Measurements from ENCODE around the gene RBMXL3.
"Not testable (repeated sequence)": the region's sequence is repeated elsewhere in the genome, so short reads cannot be mapped to it uniquely, and the experiment has no call there.

Gene RBMXL3

DNA sequence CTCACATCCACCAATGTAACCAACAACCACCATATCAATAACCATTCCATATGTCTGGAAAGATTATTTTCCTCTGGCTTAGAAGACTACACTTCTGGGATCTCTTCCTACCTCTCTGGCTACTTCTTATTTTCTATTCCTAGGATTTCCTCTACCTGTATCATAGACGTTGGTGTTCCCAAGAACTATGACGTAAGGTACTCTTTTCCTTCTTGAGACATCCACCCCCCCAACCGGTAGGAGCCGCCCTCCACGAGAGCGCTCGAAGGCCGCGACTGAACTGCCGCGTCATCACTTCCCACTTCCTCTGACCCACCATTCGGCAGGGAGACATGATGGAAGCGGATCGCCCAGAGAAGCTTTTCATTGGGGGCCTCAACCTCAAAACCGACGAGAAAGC lies at the start of gene RBMXL3:
RBMXL3 (plus strand) TSS at position 301 of the 400 bp plus-strand sequence; CDS start at position 333, 32 bp downstream.
- no peak for DNase-seq (ENCODE audit: low read depth)

DNA sequence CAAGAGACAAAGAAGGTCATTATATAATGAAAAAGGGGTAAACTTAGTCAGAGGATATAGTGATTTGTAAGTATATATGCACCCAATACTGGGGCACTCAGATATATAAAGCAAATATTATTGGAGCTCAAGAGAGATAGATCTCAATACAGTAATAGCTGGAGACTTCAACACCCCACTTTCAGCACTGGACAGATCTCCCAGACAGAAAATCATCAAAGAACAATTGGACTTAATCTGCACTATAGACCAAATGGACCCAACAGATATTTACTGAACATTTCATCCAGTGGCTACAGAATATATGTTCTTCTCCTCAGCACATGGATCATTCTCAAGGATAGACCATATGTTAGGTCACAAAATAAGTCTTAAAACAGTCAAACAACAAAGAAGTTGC lies 47.2 kb upstream of the RBMXL3 start:
- no peak for DNase-seq (ENCODE audit: low read depth)

DNA sequence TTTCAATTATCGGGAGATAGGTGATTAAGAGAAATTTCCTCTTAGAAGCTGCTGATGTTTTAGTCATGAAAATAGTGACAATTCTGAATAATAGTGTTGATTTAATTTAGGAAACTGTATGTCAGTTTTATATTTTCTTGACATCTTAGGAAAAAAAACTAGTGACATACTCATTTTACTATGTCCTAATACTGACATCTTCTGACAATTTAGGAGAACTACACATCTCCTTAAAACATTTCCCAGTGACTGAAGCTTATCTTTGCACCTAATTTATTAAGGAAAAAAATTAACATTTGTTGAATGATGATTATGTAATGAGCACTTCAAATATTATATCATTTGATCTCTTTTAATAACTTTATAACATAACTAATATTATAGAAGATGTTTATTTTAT lies 42.0 kb upstream of the RBMXL3 start:
- DNase-seq (ENCODE audit: low read depth) = no peak

DNA sequence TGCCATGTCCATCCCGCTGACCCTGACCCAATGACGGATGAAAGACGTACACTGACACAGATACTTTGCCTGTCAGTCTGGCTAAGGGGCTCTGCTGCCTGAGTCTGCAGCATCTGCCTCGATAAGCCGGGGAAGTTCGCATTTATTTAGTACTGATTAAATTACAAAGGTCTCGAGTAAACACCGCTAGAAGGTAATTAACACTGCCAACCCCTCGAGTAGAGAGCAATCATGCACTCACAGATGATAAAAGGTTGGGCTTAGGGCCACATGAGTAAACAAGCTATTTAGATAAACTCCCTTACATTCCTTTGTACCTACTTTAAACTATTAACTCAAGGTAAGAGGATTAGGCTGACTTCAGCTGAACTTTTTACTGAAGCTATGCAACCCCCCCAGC lies 16.0 kb upstream of the RBMXL3 start:
- DNase-seq (ENCODE audit: low read depth) = no peak

DNA sequence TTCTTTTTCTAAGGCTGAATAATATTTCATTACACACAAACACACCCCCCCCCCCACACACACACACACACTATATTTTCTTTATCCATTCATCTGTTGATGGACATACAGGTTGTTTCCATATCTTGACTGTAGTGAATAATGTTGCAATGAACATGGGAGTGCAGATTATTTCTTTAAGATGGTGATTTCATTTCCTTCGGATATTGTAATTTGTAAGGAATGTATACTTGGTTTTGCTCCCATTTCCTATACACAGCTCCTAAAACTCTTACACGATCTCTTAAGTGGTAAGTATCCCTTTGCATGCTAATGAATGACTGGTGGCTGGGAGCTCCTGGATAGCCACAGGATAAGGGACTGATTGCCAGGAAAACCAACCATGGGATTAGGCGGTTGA lies 14.7 kb upstream of the RBMXL3 start:
- no peak for DNase-seq (ENCODE audit: low read depth)

DNA sequence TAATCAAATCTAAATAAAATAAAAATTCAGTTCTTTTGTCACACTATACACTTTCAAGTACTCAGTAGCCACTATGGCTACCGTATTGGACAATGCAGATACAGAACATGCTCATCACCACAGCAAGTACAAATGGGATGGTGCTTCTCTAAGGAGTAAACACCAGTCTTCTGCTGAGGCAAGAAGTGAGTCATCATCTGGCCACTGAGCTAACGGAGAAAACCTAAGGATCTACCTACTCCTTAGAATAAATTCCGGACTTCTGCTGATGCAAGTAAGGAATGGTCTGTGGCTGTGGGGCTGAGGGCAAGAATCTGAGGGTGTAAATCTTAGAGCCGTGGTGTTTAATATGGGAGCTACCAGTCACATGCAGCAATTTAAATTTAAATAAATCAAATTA lies 11.3 kb upstream of the RBMXL3 start:
- DNase-seq (ENCODE audit: low read depth) = no peak

DNA sequence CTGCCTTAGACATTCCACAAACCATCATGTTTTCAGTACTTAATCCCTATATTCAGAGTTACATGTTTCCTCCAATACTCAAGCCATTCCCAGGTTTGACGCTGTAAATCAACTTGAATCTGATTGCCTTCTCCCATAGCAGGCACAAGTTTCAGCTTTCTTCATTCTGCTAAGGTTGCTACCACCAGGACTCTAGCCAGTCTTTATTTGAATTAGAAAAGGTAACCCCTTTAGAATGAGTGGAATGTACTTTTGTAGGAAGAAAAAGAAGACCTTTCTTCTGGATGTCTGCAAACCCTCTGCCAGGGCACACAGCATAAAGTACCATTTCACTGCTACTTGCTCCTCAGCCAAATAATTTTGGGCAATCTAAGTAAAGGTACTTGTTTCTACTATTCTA lies 10.7 kb upstream of the RBMXL3 start:
- no peak for DNase-seq (ENCODE audit: low read depth)

DNA sequence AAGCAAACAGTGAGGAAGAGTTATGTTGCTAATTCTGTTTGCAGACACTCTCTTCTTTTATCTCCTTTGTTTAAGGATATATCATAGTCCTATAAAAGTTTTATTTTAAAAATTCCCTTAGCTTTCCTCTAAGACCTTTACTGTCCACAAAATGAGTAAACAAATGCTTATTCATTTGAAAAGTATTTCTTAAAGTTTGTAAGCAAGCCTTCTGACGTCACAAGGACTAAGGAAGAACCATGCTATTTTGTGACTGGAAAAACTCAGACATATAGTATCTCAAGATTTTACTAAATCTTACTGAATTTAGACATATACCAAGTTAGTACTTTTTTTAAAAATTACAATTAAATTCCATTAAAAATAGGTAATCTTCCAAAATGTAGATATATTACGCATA lies 5.2 kb upstream of the RBMXL3 start:
- DNase-seq (ENCODE audit: low read depth) = no peak

DNA sequence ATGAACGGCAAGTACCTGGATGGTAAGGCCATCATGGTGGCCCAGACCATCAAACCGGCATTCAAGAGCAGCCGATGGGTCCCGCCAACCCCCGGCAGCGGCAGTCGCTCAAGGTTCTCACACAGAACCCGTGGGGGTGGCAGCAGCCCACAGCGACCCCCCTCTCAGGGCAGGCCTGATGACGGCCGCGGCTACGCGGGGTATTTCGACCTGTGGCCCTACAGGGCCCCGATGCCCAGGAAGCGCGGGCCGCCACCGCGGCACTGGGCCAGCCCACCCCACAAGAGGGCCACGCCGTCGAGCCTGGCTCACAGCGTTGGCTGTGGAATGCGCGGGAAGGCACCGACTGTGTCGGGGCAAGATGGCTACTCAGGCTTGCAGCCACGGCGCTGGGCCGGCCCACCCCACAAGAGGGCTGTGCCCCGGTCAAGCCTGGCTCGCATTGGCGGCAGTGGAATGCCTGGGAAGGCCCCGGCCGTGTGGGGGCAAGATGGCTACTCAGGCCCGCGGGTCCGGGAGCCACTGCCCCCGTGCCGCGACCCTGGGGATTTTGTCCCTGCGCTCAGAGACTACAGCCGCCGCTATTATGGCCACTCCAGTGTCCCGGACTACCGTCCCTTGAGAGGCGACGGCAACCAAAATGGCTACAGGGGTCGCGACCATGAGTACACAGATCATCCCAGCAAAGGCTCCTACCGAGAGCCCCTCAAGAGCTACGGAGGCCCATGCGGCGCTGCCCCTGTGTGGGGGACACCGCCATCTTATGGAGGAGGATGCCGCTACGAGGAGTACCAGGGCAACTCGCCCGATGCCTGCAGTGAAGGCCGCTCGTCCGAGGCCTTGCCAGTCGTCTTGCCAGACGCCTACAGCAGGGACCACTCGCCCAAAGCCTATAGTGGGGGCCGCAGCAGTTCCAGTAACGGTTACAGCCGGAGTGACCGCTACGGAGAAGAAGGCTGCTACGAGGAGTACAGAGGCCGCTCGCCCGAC lies 731 bp downstream of the RBMXL3 start:
- DNase-seq (ENCODE audit: low read depth) = no peak

DNA sequence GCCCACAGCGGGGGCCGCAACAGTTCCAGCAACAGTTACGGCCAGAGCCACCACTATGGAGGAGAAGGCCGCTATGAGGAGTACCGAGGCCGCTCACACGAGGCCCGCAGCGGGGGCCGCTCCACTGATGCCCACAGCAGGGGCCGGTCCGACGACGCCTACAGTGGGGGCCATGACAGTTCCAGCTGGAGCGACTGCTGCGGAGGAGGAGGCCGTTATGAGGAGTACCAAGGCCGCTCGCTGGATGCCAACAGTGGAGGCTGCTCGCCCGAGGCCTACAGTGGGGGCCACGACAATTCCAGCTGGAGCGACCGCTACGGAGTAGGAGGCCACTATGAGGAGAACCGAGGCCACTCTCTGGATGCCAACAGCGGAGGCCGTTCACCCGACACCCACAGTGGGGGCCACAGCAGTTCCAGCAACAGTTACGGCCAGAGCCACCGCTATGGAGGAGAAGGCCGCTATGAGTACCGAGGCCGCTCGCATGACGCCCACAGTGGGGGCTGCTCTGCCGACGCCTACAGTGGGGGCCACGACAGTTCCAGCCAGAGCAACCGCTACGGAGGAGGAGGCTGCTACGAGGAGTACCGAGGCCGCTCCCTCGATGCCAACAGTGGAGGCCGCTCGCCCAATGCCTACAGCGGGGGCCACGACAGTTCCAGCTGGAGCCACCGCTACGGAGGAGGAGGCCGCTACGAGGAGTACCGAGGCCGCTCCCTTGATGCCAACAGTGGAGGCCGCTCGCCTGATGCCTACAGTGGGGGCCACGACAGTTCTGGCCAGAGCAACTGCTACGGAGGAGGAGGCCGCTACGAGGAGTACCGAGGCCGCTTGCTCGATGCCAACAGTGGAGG lies 1.7 kb downstream of the RBMXL3 start:
- no peak for DNase-seq (ENCODE audit: low read depth)

DNA sequence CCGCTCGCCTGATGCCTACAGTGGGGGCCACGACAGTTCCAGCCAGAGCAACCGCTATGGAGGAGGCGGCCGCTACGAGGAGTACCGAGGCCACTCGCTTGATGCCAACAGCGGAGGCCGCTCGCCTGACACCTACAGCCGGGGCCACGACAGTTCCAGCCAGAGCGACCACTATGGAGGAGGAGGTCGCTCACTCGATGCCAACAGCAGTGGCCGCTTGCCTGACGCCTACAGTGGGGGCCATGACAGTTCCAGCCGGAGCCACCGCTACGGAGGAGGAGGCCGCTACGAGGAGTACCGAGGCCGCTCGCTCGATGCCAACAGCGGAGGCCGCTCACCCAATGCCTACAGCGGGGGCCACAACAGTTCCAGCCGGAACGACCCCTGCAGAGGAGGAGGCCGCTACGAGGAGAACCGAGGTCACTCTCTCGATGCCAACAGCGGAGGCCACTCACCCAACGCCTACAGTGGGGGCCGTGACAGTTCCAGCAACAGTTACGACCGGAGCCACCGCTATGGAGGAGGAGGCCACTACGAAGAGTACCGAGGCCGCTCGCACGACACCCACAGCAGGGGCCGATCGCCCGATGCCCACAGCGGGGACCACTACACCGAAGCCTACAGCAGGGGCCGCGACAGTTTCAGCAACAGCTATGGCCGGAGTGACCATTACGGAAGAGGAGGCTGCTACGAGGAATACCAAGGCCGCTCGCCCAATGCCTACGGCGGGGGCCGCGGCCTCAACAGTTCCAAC lies 2.5 kb downstream of the RBMXL3 start:
- DNase-seq (ENCODE audit: low read depth) = no peak

DNA sequence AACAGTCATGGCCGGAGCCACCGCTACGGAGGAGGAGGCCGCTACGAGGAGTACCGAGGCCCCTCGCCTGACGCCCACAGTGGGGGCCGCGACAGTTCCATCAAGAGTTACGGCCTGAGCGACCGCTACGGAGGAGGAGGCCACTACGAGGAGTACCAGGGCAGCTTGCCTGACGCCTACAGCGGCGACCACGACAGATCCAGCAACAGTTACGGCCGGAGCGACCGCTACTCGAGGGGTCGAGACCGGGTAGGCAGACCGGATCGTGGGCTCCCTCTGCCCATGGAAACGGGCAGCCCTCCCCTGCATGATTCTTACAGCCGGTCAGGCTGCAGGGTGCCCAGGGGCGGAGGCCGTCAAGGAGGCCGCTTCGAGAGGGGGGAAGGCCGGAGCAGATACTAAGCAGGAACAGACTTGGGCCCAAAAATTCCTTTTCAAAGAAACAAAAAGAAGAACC lies 3.1 kb downstream of the RBMXL3 start:
- no peak for DNase-seq (ENCODE audit: low read depth)

DNA sequence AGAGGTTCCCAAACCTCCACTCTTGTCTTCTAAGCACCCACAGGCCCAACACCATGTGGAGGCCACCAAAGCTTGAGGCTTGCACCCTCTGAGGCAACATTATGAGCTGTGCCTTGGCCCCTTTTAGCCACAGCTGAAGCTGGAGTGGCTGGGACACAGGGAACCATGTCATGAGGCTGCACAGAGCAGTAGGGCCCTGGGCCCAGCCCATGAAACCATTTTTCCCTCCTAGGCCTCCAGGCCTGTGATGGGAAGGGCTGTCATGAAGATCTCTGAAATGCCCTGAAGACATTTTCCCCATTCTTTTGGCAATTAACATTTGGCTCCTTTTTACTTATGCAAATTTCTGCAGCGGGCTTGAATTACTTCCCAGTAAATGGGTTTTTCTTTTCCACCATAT lies 14.8 kb downstream of the RBMXL3 start:
- DNase-seq (ENCODE audit: low read depth) = no peak

DNA sequence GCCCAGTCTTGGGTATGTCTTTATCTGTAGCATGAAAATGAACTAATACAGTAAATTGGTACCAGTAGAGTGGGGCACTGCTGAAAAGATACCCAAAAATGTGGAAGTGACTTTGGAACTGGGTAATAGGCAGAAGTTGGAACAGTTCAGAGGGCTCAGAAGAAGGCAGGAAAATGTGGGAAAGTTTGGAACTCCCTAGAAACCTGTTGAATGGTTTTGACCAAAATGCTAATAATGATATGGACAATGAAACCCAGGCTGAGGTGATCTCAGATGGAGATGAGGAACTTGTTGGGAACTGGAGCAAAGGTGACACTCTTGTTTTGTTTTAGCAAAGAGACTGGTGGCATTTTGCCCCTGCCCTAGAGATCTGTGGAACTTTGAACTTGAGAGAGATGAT lies 20.3 kb downstream of the RBMXL3 start:
- DNase-seq (ENCODE audit: low read depth) = not testable (repeated sequence)

DNA sequence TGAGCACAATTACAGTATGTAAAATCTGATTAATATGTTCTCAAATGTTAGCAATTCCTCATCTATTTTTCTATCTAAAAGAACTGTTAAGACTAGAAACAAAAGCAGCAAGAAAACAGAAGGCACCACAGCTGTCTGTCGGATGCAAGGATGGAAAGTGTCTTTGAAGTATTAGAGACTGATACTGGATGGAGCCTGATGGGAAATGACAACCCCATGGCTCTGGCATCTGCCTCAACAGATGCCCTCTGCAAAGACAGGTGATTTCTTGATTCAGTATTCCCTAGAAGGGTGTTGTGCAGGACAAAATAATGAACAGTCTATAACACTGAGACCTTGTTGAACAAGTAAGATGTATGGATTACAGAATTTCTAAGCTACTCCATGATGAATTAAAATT lies 24.9 kb downstream of the RBMXL3 start:
- DNase-seq (ENCODE audit: low read depth) = no peak

DNA sequence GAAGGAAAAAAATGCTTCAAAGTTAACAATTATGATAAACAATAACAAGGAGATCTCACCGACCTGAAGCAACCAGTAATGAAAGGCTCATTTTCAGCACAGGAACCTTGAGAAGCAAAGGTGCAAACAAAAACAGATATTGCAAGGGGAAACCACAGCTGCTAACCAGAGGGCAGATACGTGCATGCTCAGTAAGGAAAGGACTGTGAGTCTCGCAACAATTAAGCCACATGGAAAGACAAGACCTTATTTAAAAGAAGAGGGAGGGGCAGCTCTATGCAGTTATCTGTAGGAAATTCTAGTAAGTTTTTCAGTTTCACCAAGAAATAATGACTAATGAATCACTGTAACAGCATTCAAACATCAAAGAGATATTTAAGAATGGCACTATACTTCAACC lies 25.4 kb downstream of the RBMXL3 start:
- no peak for DNase-seq (ENCODE audit: low read depth)

DNA sequence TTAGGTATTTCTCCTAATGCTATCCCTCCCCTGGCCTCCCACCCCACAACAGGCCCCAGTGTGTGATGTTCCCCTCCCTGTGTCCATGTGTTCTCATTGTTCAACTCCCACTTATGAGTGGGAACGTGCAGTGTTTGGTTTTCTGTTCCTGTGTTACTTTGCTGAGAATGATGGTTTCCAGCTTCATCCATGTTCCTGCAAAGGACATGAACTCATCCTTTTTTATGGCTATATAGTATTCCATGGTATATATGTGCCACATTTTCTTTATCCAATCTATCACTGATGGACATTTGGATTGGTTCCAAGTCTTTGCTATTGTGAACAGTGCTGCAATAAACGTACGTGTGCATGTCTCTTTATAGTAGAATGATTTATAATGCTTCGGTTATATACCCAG lies 28.1 kb downstream of the RBMXL3 start:
- not testable (repeated sequence) for DNase-seq (ENCODE audit: low read depth)

DNA sequence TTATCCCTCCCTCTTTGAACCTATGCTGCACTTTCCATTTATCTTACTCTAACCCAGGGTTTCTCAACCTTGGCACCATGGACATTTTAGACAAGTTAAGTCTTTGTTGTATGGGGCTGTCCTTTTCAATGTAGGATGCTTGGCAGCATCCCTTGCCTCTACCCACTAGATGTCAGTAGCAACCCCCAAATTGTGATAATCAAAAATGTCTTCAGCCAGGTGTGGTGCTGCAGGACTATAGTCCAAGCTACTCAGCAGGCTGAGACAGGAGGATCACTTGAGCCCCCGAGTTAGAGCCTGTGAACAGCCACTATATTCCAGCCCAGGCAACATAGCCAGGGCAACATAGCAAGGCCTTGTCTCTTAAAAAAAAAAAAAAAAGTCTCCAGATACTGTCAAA lies 37.7 kb downstream of the RBMXL3 start:
- no peak for DNase-seq (ENCODE audit: low read depth)

DNA sequence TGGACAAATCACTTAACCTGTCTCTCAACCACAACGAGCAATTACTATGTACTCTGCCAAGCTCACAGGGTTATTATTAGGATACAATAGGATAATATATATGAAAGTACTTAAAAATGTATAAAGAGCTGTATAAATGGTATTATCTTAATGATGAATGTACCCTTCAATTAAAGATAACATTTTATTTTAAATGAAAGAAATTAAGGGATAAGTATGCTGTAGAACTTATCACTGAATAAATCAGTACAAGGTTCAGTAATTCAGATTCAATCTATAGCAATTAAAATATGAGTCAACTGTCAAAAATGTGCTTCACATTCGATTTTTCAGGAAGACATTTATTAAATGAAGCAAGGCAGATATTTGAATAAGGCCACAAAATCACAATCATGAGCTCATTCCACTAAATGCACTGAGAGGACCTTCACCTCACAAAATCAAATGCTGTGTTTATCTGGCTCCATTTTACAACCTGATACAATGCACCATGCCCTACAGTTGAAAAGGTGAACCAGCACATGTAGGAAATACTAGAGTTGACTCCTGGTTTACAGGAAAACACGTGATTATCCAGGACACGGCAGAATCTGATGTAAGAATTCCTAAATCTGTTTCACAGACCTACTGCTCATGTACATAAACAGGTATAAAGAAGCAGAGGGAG lies 40.3 kb downstream of the RBMXL3 start:
- DNase-seq (ENCODE audit: low read depth) = no peak

DNA sequence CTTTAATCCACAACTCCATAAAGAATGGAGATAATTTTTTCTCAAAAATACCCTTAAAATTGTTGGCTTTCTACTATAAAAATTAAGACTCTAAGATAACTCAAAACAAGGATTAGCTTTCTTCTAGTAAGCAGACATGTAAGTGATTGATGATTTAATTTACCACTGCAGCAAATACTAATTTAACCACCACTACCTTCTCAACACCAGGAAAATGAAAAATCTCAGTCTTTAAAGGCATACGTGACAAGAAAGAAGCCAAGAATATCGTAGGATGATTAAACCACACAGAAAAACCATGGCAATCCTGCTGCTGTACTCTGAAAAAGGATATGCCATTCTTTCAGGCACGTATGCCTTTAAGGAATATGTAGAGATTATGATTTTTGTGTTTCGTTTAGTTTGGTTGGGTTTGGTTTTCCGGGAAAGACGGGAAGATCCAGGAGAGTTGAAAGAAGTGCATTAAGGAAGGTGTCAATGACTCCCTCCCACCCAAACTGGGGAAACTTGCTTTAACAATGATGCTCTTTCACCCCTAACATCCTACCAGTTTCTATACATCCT lies 43.8 kb downstream of the RBMXL3 start:
- DNase-seq (ENCODE audit: low read depth) = no peak

All from activated T-cell treated with anti-CD3 and anti-CD28 coated beads for 48 hours (primary cell).